GM18502 (cell line): ENCODE results near the gene FMO3.

Experiments used
- ATAC-seq: cut with Tn5 transposase; IDR thresholded peaks from one replicate; pipeline ENCODE4 v1.9.1; 2021; ENCODE audit warnings: mild to moderate bottlenecking; ENCODE audit not compliant: unreplicated experiment, poor library complexity

The FMO3 gene

GRCh38 chr1:171090604-171091003 is at the start of gene FMO3:
Gene FMO3 (plus strand): TSS chr1:171090905. CDS start chr1:171092659, 1,754 bp downstream.
- no peak for ATAC-seq

GRCh38 chr1:171048014-171048413 is 42.7 kb upstream of the FMO3 start:
- no peak for ATAC-seq

GRCh38 chr1:171052977-171053376 is 37.7 kb upstream of the FMO3 start:
- ATAC-seq = no peak

- ATAC-seq = no peak
Observed at GRCh38 chr1:171055966-171056643, 34.6 kb upstream of the FMO3 start.

- ATAC-seq = no peak
Observed at GRCh38 chr1:171061425-171062143, 29.1 kb upstream of the FMO3 start.

- no peak for ATAC-seq
Observed at GRCh38 chr1:171062902-171063301, 27.8 kb upstream of the FMO3 start.

GRCh38 chr1:171075041-171075440 is 15.7 kb upstream of the FMO3 start:
- no peak for ATAC-seq

GRCh38 chr1:171081314-171081753 is 9.4 kb upstream of the FMO3 start:
- no peak for ATAC-seq

- no peak for ATAC-seq
Observed at GRCh38 chr1:171081763-171082201, 8.9 kb upstream of the FMO3 start.

GRCh38 chr1:171082606-171083005 is 8.1 kb upstream of the FMO3 start:
- no peak for ATAC-seq

- no peak for ATAC-seq
Observed at GRCh38 chr1:171083222-171083621, 7.5 kb upstream of the FMO3 start.

GRCh38 chr1:171084091-171084490 is 6.6 kb upstream of the FMO3 start:
- ATAC-seq = no peak

- no peak for ATAC-seq
Observed at GRCh38 chr1:171084870-171085269, 5.8 kb upstream of the FMO3 start.

GRCh38 chr1:171087896-171088295 is 2.8 kb upstream of the FMO3 start:
- ATAC-seq = no peak

- no peak for ATAC-seq
Observed at GRCh38 chr1:171103862-171104261, 13.2 kb downstream of the FMO3 start.

GRCh38 chr1:171107262-171107940 is 16.7 kb downstream of the FMO3 start:
- no peak for ATAC-seq

- no peak for ATAC-seq
Observed at GRCh38 chr1:171107969-171108368, 17.3 kb downstream of the FMO3 start.

GRCh38 chr1:171109966-171110365 is 19.3 kb downstream of the FMO3 start:
- ATAC-seq = no peak

GRCh38 chr1:171110621-171111326 is 20.1 kb downstream of the FMO3 start:
- ATAC-seq = no peak

GRCh38 chr1:171112119-171112518 is 21.4 kb downstream of the FMO3 start:
- ATAC-seq = no peak

GRCh38 chr1:171113382-171113781 is 22.7 kb downstream of the FMO3 start:
- no peak for ATAC-seq
